ENCODE data around the gene KCNH5.

GRCh38 chr14:62934439-62934838 is 110.8 kb downstream of the KCNH5 start:
- TF ChIP-seq, protein P1, sequence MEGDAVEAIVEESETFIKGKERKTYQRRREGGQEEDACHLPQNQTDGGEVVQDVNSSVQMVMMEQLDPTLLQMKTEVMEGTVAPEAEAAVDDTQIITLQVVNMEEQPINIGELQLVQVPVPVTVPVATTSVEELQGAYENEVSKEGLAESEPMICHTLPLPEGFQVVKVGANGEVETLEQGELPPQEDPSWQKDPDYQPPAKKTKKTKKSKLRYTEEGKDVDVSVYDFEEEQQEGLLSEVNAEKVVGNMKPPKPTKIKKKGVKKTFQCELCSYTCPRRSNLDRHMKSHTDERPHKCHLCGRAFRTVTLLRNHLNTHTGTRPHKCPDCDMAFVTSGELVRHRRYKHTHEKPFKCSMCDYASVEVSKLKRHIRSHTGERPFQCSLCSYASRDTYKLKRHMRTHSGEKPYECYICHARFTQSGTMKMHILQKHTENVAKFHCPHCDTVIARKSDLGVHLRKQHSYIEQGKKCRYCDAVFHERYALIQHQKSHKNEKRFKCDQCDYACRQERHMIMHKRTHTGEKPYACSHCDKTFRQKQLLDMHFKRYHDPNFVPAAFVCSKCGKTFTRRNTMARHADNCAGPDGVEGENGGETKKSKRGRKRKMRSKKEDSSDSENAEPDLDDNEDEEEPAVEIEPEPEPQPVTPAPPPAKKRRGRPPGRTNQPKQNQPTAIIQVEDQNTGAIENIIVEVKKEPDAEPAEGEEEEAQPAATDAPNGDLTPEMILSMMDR (IDR thresholded peaks at IDR 0.05; ENCODE audit: low read length) = no peak
- no peak for TF ChIP-seq EZH2 (optimal IDR thresholded peaks at IDR 0.05; ENCODE audit: low read depth, low read length)

Measured in MM.1S (cell line).